Endothelial cell of umbilical vein (primary cell): ENCODE measurements around the gene MSH3.

Experiments used
- EZH2 ChIP-seq: IDR thresholded peaks from 2 replicates; pipeline ENCODE4 v1.6.1; 2012; ENCODE audit warnings: borderline replicate concordance, low read depth, mild to moderate bottlenecking, moderate library complexity, low read length, inconsistent platforms; ENCODE audit not compliant: severe bottlenecking
- FOS ChIP-seq: IDR thresholded peaks from 2 replicates; pipeline ENCODE4 v1.6.1; 2011; ENCODE audit warnings: mild to moderate bottlenecking, low read length, moderate library complexity, borderline replicate concordance; ENCODE audit not compliant: insufficient read depth
- GATA2 ChIP-seq: IDR thresholded peaks from 2 replicates; pipeline ENCODE4 v1.7.0; 2011; ENCODE audit warnings: low read depth, mild to moderate bottlenecking, moderate library complexity, mixed read lengths, low read length; ENCODE audit not compliant: insufficient read length, insufficient read depth
- JUN ChIP-seq: IDR thresholded peaks from 2 replicates; pipeline ENCODE4 v1.6.1; 2011; ENCODE audit warnings: borderline replicate concordance, low read depth; ENCODE audit not compliant: insufficient read length, insufficient read depth
- MAX ChIP-seq: IDR thresholded peaks from 2 replicates; pipeline ENCODE4 v1.6.1; 2011; ENCODE audit not compliant: insufficient read depth, insufficient read length
- MYC ChIP-seq: IDR thresholded peaks from one replicate; pipeline ENCODE4 v1.6.1; 2011; ENCODE audit warnings: mild to moderate bottlenecking, low read depth, low read length
- POLR2A ChIP-seq: IDR thresholded peaks from 2 replicates; pipeline ENCODE4 v1.6.1; 2012; ENCODE audit warnings: low read depth, mild to moderate bottlenecking, control low read depth, low read length
- POLR2AphosphoS5 ChIP-seq: IDR thresholded peaks from 2 replicates; pipeline ENCODE4 v1.6.1; 2012; ENCODE audit warnings: low read depth, mild to moderate bottlenecking, control low read depth, low read length, moderate library complexity; ENCODE audit not compliant: insufficient read depth
- TF ChIP-seq, protein P1 (sequence below), 2 donors: IDR thresholded peaks; 1 replicate in 1 of 2; 2 replicates in 1 of 2; pipeline ENCODE4 v1.5.1; 2011; ENCODE audit warnings: low read length in 2 of 2, mild to moderate bottlenecking in 2 of 2, moderate library complexity in 2 of 2, control low read depth in 1 of 2, inconsistent platforms in 1 of 2, low read depth in 1 of 2; ENCODE audit not compliant: insufficient read depth in 1 of 2; ENCODE audit errors: extremely low read depth in 1 of 2

- no peak for TF ChIP-seq POLR2A
- TF ChIP-seq GATA2 = no peak
- TF ChIP-seq MYC = no peak
- TF ChIP-seq, protein P1, sequence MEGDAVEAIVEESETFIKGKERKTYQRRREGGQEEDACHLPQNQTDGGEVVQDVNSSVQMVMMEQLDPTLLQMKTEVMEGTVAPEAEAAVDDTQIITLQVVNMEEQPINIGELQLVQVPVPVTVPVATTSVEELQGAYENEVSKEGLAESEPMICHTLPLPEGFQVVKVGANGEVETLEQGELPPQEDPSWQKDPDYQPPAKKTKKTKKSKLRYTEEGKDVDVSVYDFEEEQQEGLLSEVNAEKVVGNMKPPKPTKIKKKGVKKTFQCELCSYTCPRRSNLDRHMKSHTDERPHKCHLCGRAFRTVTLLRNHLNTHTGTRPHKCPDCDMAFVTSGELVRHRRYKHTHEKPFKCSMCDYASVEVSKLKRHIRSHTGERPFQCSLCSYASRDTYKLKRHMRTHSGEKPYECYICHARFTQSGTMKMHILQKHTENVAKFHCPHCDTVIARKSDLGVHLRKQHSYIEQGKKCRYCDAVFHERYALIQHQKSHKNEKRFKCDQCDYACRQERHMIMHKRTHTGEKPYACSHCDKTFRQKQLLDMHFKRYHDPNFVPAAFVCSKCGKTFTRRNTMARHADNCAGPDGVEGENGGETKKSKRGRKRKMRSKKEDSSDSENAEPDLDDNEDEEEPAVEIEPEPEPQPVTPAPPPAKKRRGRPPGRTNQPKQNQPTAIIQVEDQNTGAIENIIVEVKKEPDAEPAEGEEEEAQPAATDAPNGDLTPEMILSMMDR (IDR thresholded peaks at IDR 0.05; ENCODE audit: extremely low read depth in 1 of 2, insufficient read depth in 1 of 2, low read depth in 1 of 2, low read length in 2 of 2) = no peak
- TF ChIP-seq MAX = no peak
- no peak for TF ChIP-seq EZH2
- TF ChIP-seq FOS = no peak
- TF ChIP-seq POLR2AphosphoS5 = no peak
- no peak for TF ChIP-seq JUN
Observed at GRCh38 chr5:80763873-80764647, 109.6 kb downstream of the MSH3 start.
